IMR-90 (cell line): Measurements from ENCODE around the gene PRKAR1B. TPM values are rescaled to one million over a fixed set of nuclear protein-coding genes. Genes with fewer than 3 reads are reported as not detected.

Experiments
- ATAC-seq: fragments of 200-7000 bp; cut with Tn5 transposase; 2 replicates; pipeline ENCODE4 v1.9.1; 2020; ENCODE audit warnings: low read depth, mild to moderate bottlenecking, moderate library complexity
- BruUV-seq: library from RNA; stranded (reverse); fragments of 400-500 nt; replicated peaks from 2 replicates; lab custom pipeline; 2021; lab: Mats Ljungman, UMichigan
- CTCF ChIA-PET: fragments of 300-600 bp; formaldehyde crosslinking; extraction: SDS; loops from one replicate; lab custom pipeline; 2021; ENCODE audit warnings: antibody characterized with exemption; lab: Yijun Ruan, JAX
- POLR2A ChIA-PET: fragments of 300-600 bp; sonication (Branson Sonifier 250); formaldehyde crosslinking; loops from one replicate; lab custom pipeline; 2022; ENCODE audit warnings: antibody characterized with exemption; ENCODE audit not compliant: unreplicated experiment; lab: Charles Lee
- DNase-seq: peaks from one replicate; pipeline ENCODE4 v3.0.0; 2013
- H2AFZ ChIP-seq: replicated peaks from 2 replicates; pipeline ENCODE3; 2013; ENCODE audit warnings: low read length, mild to moderate bottlenecking; ENCODE audit not compliant: poor library complexity
- H2AK5ac ChIP-seq: 2 replicates; pipeline ENCODE4 v1.6.1; 2013; ENCODE audit warnings: low read depth, low read length, inconsistent platforms
- H2AK9ac ChIP-seq: replicated peaks from 2 replicates; pipeline ENCODE3; 2013; ENCODE audit warnings: mild to moderate bottlenecking, low read depth, low read length, moderate library complexity; ENCODE audit not compliant: poor library complexity
- H2BK120ac ChIP-seq: 2 replicates; pipeline ENCODE4 v1.6.1; 2013; ENCODE audit warnings: low read depth, low read length, inconsistent platforms
- H2BK15ac ChIP-seq: 3 replicates; pipeline ENCODE4 v1.6.1; 2013; ENCODE audit warnings: low read depth, low read length, inconsistent platforms
- H2BK20ac ChIP-seq: 2 replicates; pipeline ENCODE4 v1.6.1; 2013; ENCODE audit warnings: low read depth, mild to moderate bottlenecking, inconsistent platforms, low read length, moderate library complexity
- H2BK5ac ChIP-seq: 2 replicates; pipeline ENCODE4 v1.6.1; 2013; ENCODE audit warnings: mild to moderate bottlenecking, low read depth, low read length, inconsistent platforms; ENCODE audit not compliant: poor library complexity, severe bottlenecking
- H3K14ac ChIP-seq: replicated peaks from 2 replicates; pipeline ENCODE4 v1.6.1; 2013; ENCODE audit warnings: low read depth, low read length, inconsistent platforms
- H3K18ac ChIP-seq: 2 replicates; pipeline ENCODE4 v1.6.1; 2013; ENCODE audit warnings: low read depth, low read length, control low read depth
- H3K23ac ChIP-seq: 2 replicates; pipeline ENCODE4 v1.6.1; 2013; ENCODE audit warnings: low read depth, low read length, inconsistent platforms
- H3K27ac ChIP-seq: 2 replicates; pipeline ENCODE4 v1.5.1; 2013; ENCODE audit warnings: mild to moderate bottlenecking, control low read depth, low read length; ENCODE audit not compliant: insufficient read depth
- H3K27me3 ChIP-seq: 2 replicates; pipeline ENCODE4 v1.6.1; 2013; ENCODE audit warnings: low read length; ENCODE audit not compliant: control insufficient read depth, insufficient read depth
- H3K36me3 ChIP-seq: 2 replicates; pipeline ENCODE4 v1.6.1; 2013; ENCODE audit warnings: low read length, mixed read lengths; ENCODE audit not compliant: control insufficient read depth, insufficient read depth
- H3K4ac ChIP-seq: 2 replicates; pipeline ENCODE4 v1.6.1; 2013; ENCODE audit warnings: low read depth, low read length, inconsistent platforms
- H3K4me1 ChIP-seq: 2 replicates; pipeline ENCODE4 v1.6.1; 2013; ENCODE audit warnings: low read length, mixed read lengths; ENCODE audit not compliant: control insufficient read depth, insufficient read depth
- H3K4me2 ChIP-seq: 2 replicates; pipeline ENCODE4 v1.6.1; 2013; ENCODE audit warnings: low read depth, mild to moderate bottlenecking, control low read depth, low read length, moderate library complexity
- H3K4me3 ChIP-seq: 2 replicates; pipeline ENCODE4 v1.5.1; 2013; ENCODE audit warnings: low read depth, mild to moderate bottlenecking, control low read depth, low read length, moderate library complexity; ENCODE audit not compliant: insufficient read depth
- H3K56ac ChIP-seq: 2 replicates; pipeline ENCODE4 v1.6.1; 2013; ENCODE audit warnings: low read length, inconsistent platforms; ENCODE audit not compliant: insufficient read depth; ENCODE audit errors: extremely low read depth
- H3K79me1 ChIP-seq, 2 experiments: 2 replicates each; pipeline ENCODE4 v1.6.1; 2013; ENCODE audit warnings: low read length in 2 of 2, inconsistent platforms in 1 of 2, low read depth in 1 of 2
- H3K9ac ChIP-seq: 2 replicates; pipeline ENCODE4 v1.6.1; 2013; ENCODE audit warnings: low read depth, low read length, control low read depth
- H3K9me1 ChIP-seq: 2 replicates; pipeline ENCODE4 v1.6.1; 2013; ENCODE audit warnings: low read length, inconsistent platforms; ENCODE audit not compliant: insufficient read depth
- H3K9me3 ChIP-seq: 2 replicates; pipeline ENCODE4 v1.6.1; 2013; ENCODE audit warnings: low read length; ENCODE audit not compliant: control insufficient read depth, insufficient read depth
- H4K20me1 ChIP-seq: 2 replicates; pipeline ENCODE4 v1.6.1; 2013; ENCODE audit warnings: low read length, inconsistent platforms; ENCODE audit not compliant: insufficient read depth
- H4K5ac ChIP-seq: 2 replicates; pipeline ENCODE4 v1.6.1; 2013; ENCODE audit warnings: mild to moderate bottlenecking, low read depth, low read length, control low read depth
- H4K8ac ChIP-seq, 2 experiments: 2 replicates each; pipeline ENCODE4 v1.6.1; 2013; ENCODE audit warnings: low read depth in 2 of 2, low read length in 2 of 2, control low read depth in 1 of 2, inconsistent platforms in 1 of 2
- H4K91ac ChIP-seq: 2 replicates; pipeline ENCODE4 v1.6.1; 2013; ENCODE audit warnings: low read depth, low read length, inconsistent platforms; ENCODE audit not compliant: insufficient read depth
- BHLHE40 ChIP-seq: fragments of 150-350 bp; IDR thresholded peaks from 2 replicates; pipeline ENCODE4 v1.6.1; 2016; ENCODE audit warnings: mild to moderate bottlenecking, low read depth, low read length
- CEBPB ChIP-seq: IDR thresholded peaks from 2 replicates; pipeline ENCODE4 v1.6.1; 2012; ENCODE audit warnings: low read depth, low read length, improper control_type of control experiment
- CHD1 ChIP-seq: IDR thresholded peaks from 2 replicates; pipeline ENCODE4 v1.6.1; 2012; ENCODE audit warnings: low read depth, low read length, improper control_type of control experiment
- CTCF ChIP-seq: conservative IDR thresholded peaks from 2 replicates; pipeline ENCODE4 v1.5.1; 2012; ENCODE audit warnings: mild to moderate bottlenecking, low read depth, low read length, improper control_type of control experiment
- FOS ChIP-seq: fragments of 150-350 bp; IDR thresholded peaks from 2 replicates; pipeline ENCODE4 v1.6.1; 2016; ENCODE audit warnings: low read depth, low read length
- MAFK ChIP-seq: IDR thresholded peaks from 2 replicates; pipeline ENCODE4 v1.6.1; 2012; ENCODE audit warnings: low read depth, low read length, improper control_type of control experiment
- MAZ ChIP-seq: IDR thresholded peaks from 2 replicates; pipeline ENCODE4 v1.6.1; 2012; ENCODE audit warnings: low read depth, mild to moderate bottlenecking, low read length, improper control_type of control experiment, moderate library complexity, borderline replicate concordance
- NFE2L2 ChIP-seq: fragments of 150-350 bp; IDR thresholded peaks from 2 replicates; pipeline ENCODE4 v1.6.1; 2016; ENCODE audit warnings: low read depth, mild to moderate bottlenecking, low read length
- POLR2A ChIP-seq: IDR thresholded peaks from 2 replicates; pipeline ENCODE4 v1.6.1; 2012; ENCODE audit warnings: mild to moderate bottlenecking, low read depth, low read length
- RAD21 ChIP-seq: IDR thresholded peaks from 2 replicates; pipeline ENCODE4 v1.6.1; 2012; ENCODE audit warnings: low read length, improper control_type of control experiment
- RCOR1 ChIP-seq: IDR thresholded peaks from 2 replicates; pipeline ENCODE4 v1.6.1; 2012; ENCODE audit warnings: mild to moderate bottlenecking, low read length, improper control_type of control experiment; ENCODE audit not compliant: insufficient replicate concordance
- RFX5 ChIP-seq: IDR thresholded peaks from 2 replicates; pipeline ENCODE4 v1.8.0; 2012; ENCODE audit warnings: low read depth, mild to moderate bottlenecking, low read length, moderate library complexity
- SMC3 ChIP-seq: fragments of 150-350 bp; IDR thresholded peaks from 2 replicates; pipeline ENCODE4 v1.6.1; 2016; ENCODE audit warnings: low read depth, mild to moderate bottlenecking, antibody characterized with exemption, low read length, moderate library complexity
- USF2 ChIP-seq: fragments of 150-350 bp; IDR thresholded peaks from 2 replicates; pipeline ENCODE4 v1.6.1; 2017; ENCODE audit warnings: mild to moderate bottlenecking, antibody characterized with exemption, low read length, low read depth
- WGBS, 2 experiments: methylation state at CpG; one replicate each; pipeline versions ENCODE4 v1.1.5 to v1.1.7; 2013; ENCODE audit warnings: missing lambda C conversion rate in 2 of 2; ENCODE audit not compliant: insufficient read length in 1 of 2; ENCODE audit errors: extremely low coverage in 2 of 2; 5-methylcytosine and 5-hydroxymethylcytosine counted together
- dilution Hi-C: fragments of 300-500 bp; cut with HindIII; formaldehyde crosslinking; loops from one replicate; pipeline ENCODE4 v1.14.3; 2018; ENCODE audit warnings: low sequenced_read_pairs; ENCODE audit not compliant: unreplicated experiment
- in situ Hi-C: fragments of 300-500 bp; cut with MboI; formaldehyde crosslinking; loops from 3 replicates; pipeline ENCODE4 v1.14.3; 2019; ENCODE audit warnings: low sequenced_read_pairs, inconsistent platforms, mixed read lengths
- intact Hi-C: fragments of 100-400 bp; cut with micrococcal nuclease; formaldehyde crosslinking; loops from 2 replicates; pipeline ENCODE4 v1.10.0; 2022
- polyA plus RNA-seq, 3 experiments: library from polyadenylated mRNA; depleted of rRNA; stranded (reverse); fragments of >200 nt; gene quantifications; 2 replicates each; pipeline ENCODE4 v1.2.3, GENCODE V29; 2012; ENCODE audit warnings: low replicate concordance in 1 of 3
- total RNA-seq: library from RNA; depleted of rRNA; stranded (reverse); fragments of >200 nt; gene quantifications from 2 replicates; pipeline ENCODE4 v1.2.3, GENCODE V29; 2012
- TF ChIP-seq, protein P1 (sequence below): fragments of 150-350 bp; IDR thresholded peaks from 2 replicates; pipeline ENCODE4 v1.6.1; 2016; ENCODE audit warnings: low read depth, mild to moderate bottlenecking, low read length, moderate library complexity, borderline replicate concordance

The PRKAR1B gene
- total and polyA plus RNA-seq, 2 of the 4 experiments (the other 2 are of a cell fraction): 15.2 to 20.2 TPM

DNA sequence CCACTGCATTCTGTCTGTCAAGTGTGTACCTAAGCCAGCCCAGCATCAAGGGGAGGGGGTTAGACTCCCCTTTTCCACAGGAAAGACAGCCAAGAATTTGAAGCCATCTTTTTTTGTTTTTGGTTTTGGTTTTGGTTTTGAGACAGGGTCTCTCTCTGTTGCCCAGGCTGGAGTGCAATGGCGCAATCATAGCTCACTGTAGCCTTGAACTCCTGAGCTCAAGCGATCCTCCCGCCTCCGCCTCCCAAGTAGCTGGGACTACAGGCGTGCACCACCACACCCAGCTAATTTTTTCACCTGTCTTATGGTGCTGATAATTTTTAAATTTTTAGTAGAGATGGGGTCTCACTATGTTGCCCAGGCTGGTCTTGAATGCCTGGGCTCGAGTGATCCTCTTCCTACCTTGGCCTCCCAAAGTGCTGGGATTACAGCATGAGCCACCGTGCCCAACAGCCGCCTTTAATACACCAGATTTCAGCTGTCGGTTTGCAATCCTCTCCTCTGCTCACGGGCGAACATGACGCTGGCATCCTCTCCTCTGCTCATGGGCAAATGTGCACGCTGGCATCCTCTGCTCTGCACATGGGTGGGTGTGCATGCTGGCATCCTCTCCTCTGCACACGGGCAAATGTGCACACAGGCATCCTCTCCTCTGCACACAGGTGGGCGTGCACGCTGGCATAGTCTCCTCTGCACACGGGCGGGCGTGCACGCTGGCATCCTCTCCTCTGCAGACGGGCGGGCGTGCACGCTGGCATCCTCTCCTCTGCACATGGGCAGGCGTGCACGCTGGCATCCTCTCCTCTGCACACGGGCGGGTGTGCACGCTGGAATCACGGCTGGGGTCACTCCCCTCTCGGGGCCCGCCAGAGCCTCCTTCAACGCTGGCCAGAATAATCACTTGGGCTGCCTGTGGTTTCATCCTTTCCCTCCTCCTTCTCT lies 151.4 kb downstream of the PRKAR1B start:
- Histone ChIP-seq H2BK15ac (no peak overlapping the region), H3K4me1 (no peaks in the 10 kb centered on the region), H4K20me1 (no peaks in the 10 kb centered on the region), H3K14ac (no peak overlapping the region), H3K4me2 (no peak overlapping the region), H3K9me3 (no peaks in the 10 kb centered on the region), H3K18ac (no peak overlapping the region), H3K27ac (no peak overlapping the region), H2BK5ac (no peak overlapping the region), H3K56ac (no peak overlapping the region), H2BK20ac (no peak overlapping the region), H2AFZ (no peak overlapping the region), H4K91ac (no peak overlapping the region), H3K27me3 (no peaks in the 10 kb centered on the region), H3K4ac (no peak overlapping the region), H2AK9ac (no peak overlapping the region), H2AK5ac (no peak overlapping the region), H3K9ac (no peak overlapping the region), H4K8ac (no peak overlapping the region), H3K36me3 (no peaks in the 10 kb centered on the region), H3K9me1 (no peaks in the 10 kb centered on the region), H2BK120ac (no peak overlapping the region), H3K79me1 (no peaks in the 10 kb centered on the region), H3K23ac (no peak overlapping the region), H4K5ac (no peak overlapping the region), H3K4me3 (no peak overlapping the region)
- CTCF ChIA-PET: no interaction called here
- POLR2A ChIA-PET: no interaction called here
- no TSS peak for BruUV-seq
- TF ChIP-seq RFX5 (no peak), CEBPB (no peak), RAD21 (no peak), CTCF (no peak), BHLHE40 (no peak), FOS (no peak), SMC3 (no peak), MAZ (no peak), RCOR1 (no peak), USF2 (no peak), POLR2A (no peak), NFE2L2 (no peak), MAFK (no peak), CHD1 (no peak)
- TF ChIP-seq, protein P1, sequence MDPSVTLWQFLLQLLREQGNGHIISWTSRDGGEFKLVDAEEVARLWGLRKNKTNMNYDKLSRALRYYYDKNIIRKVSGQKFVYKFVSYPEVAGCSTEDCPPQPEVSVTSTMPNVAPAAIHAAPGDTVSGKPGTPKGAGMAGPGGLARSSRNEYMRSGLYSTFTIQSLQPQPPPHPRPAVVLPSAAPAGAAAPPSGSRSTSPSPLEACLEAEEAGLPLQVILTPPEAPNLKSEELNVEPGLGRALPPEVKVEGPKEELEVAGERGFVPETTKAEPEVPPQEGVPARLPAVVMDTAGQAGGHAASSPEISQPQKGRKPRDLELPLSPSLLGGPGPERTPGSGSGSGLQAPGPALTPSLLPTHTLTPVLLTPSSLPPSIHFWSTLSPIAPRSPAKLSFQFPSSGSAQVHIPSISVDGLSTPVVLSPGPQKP: no peak
- in situ Hi-C loops: no loop called here
- ATAC-seq: no peak
- no peak for DNase-seq
- intact Hi-C loops: no loop called here
- dilution Hi-C loops: no loop called here
- 88% methylated on average over 18 of the region's 33 CpGs; no CpG with 5 or more reads in 1 of the 2 experiments for WGBS, 2 experiments
